ENCODE data around the gene SLC24A3.

SLC24A3 gene

GRCh38 chr20:19547547-19547946 is 335.1 kb downstream of the SLC24A3 start:
- DNase-seq (ENCODE audit: low spot score): no peak
- in situ Hi-C loops (cut with MboI; ENCODE audit: low sequenced_read_pairs, unreplicated experiment): no loop called here
- no peak for TF ChIP-seq CTCF (IDR thresholded peaks at IDR 0.05; ENCODE audit: borderline replicate concordance, control extremely low read depth, extremely low read depth, insufficient read depth, missing control alignments)

DNA sequence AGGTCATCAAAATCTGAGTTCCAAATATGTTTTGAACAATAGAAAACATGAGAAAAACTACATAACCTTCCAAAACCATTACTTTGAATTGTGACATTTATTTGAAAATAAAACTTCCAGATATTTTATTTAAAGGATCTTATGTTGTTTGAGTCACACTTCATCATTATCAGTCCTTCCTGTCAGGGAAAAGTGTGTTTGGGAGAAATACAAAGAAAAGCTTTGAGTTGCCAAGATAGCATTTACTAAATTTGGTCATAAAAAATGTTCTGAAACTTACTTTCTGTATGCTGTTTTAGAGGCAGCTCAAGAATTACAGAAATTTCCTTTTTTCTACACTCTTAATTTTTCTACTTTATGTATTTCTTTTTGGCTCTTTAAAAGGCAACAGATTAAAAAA is 337.5 kb downstream of the SLC24A3 start:
- in situ Hi-C loops (cut with MboI; ENCODE audit: low sequenced_read_pairs, unreplicated experiment): no loop called here
- DNase-seq (ENCODE audit: low spot score): no peak
- no peak for TF ChIP-seq CTCF (IDR thresholded peaks at IDR 0.05; ENCODE audit: borderline replicate concordance, control extremely low read depth, extremely low read depth, insufficient read depth, missing control alignments)

DNA sequence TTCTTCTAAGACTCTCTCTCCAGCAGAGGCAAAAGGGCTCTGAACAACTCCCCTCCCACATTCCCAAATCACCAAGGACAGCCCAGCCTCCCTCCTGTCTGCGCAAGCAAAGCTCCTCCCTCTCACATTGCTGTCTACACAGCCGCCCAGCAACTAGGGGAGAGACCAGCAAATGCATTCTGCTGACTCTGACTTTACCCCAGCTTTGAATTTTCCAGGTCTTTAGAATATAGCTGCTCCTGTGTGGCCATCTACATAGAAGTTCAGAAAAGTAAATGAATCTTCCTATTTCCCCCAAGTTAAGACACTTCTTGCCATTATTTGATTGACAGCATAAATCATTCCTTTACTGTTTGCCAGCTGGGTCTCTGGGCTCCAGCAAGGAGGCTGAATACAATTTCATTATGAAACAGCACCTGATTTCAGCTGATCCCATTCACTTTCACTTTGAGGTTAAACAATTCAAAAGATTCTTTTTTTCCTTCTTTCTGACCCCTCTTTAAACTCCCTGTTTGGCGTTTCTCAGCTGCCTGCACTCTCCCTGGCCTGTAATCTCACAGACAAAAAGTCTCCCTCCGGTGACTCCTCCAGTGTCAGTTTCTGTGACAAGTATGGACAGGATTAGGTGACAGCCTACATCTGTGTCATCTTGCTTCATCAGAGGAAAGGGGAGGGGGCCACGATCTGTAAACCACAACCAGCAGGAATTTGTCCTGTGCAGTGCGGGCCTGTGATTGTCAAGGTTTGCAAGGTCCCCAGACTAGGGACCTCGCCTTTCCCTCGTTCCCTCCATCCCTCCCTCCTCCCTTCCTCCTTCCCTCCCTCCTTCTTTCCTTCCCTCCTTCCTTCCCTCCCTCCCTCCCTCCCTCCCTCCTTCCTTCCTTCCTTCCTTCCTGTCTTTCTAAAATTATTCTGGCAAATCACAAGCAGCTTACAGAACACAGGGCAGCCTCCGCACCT is 340.1 kb downstream of the SLC24A3 start:
- TF ChIP-seq CTCF (IDR thresholded peaks at IDR 0.05; ENCODE audit: borderline replicate concordance, control extremely low read depth, extremely low read depth, insufficient read depth, missing control alignments): no peak
- no peak for DNase-seq (ENCODE audit: low spot score)
- in situ Hi-C loops (cut with MboI; ENCODE audit: low sequenced_read_pairs, unreplicated experiment): no loop called here

DNA sequence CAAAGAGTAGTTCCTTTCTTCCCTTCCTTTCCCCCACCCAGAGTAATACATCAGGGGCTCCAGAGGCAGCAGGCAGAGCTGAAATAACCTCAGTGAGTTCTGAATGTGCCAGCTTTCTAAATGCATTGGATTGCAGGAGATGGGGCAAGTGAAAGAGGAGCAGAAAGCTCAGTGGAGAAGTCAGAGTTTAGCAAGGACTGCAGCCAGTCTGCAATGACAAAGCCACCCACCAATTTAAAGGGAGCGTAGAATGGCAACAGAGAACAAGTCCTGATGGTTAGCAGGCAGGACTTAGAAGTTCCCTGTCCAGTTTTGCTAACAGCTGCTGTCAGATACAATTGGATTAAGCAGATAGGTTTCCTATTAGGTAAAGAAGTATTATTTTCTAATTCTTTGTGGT is 342.2 kb downstream of the SLC24A3 start:
- in situ Hi-C loops (cut with MboI; ENCODE audit: low sequenced_read_pairs, unreplicated experiment): no loop called here
- no peak for TF ChIP-seq CTCF (IDR thresholded peaks at IDR 0.05; ENCODE audit: borderline replicate concordance, control extremely low read depth, extremely low read depth, insufficient read depth, missing control alignments)
- DNase-seq (ENCODE audit: low spot score): no peak

- no peak for TF ChIP-seq CTCF (IDR thresholded peaks at IDR 0.05; ENCODE audit: borderline replicate concordance, control extremely low read depth, extremely low read depth, insufficient read depth, missing control alignments)
- DNase-seq (ENCODE audit: low spot score): no peak
- in situ Hi-C loops (cut with MboI; ENCODE audit: low sequenced_read_pairs, unreplicated experiment): no loop called here
These were observed 343.3 kb downstream of the SLC24A3 start for GRCh38 chr20:19555726-19556125.

GRCh38 chr20:19557291-19557690 is 344.8 kb downstream of the SLC24A3 start:
- no peak for TF ChIP-seq CTCF (IDR thresholded peaks at IDR 0.05; ENCODE audit: borderline replicate concordance, control extremely low read depth, extremely low read depth, insufficient read depth, missing control alignments)
- DNase-seq (ENCODE audit: low spot score): no peak
- in situ Hi-C loops (cut with MboI; ENCODE audit: low sequenced_read_pairs, unreplicated experiment): no loop called here
